Panc1 (cell line): ENCODE results near the gene FAM53B. TPM values are rescaled to one million over a fixed set of nuclear protein-coding genes. Genes with fewer than 3 reads are reported as not detected.

Experiments
- ATAC-seq: fragments of 200-7000 bp; cut with Tn5 transposase; 2 replicates; pipeline ENCODE4 v1.9.1; 2020; ENCODE audit warnings: mild to moderate bottlenecking, moderate library complexity
- BruUV-seq: library from RNA; stranded (reverse); fragments of 400-500 nt; replicated peaks from 2 replicates; lab custom pipeline; 2021; lab: Mats Ljungman, UMichigan
- CTCF ChIA-PET: fragments of 300-600 bp; sonication (Branson Sonifier 250); formaldehyde crosslinking; loops from one replicate; lab custom pipeline; 2022; ENCODE audit warnings: antibody characterized with exemption; lab: Charles Lee
- POLR2A ChIA-PET: fragments of 300-600 bp; sonication (Branson Sonifier 250); formaldehyde crosslinking; loops from one replicate; lab custom pipeline; 2022; ENCODE audit warnings: antibody characterized with exemption; lab: Charles Lee
- DNase-seq: peaks from one replicate; pipeline ENCODE4 v3.0.0-alpha.2; 2010; ENCODE audit warnings: low read depth, low spot score
- H3K27ac ChIP-seq: 2 replicates; pipeline ENCODE4 v1.5.1; 2011; ENCODE audit warnings: mild to moderate bottlenecking, low read length, inconsistent platforms
- H3K27me3 ChIP-seq: fragments of 200-500 bp; sonication (Bioruptor generic); 2 replicates; pipeline ENCODE4 v1.6.0; 2014; ENCODE audit warnings: low read length, inconsistent platforms; ENCODE audit not compliant: control insufficient read depth, insufficient read depth
- H3K36me3 ChIP-seq: fragments of 200-500 bp; sonication (Bioruptor generic); 2 replicates; pipeline ENCODE4 v1.5.1; 2014; ENCODE audit warnings: inconsistent platforms, mild to moderate bottlenecking, low read length, moderate library complexity; ENCODE audit not compliant: control insufficient read depth, insufficient read depth
- H3K4me1 ChIP-seq: 2 replicates; pipeline ENCODE4 v1.5.1; 2011; ENCODE audit warnings: inconsistent platforms, mild to moderate bottlenecking, low read length, moderate library complexity; ENCODE audit not compliant: control insufficient read depth, insufficient read depth
- H3K4me3 ChIP-seq, 2 experiments: 2 replicates each; pipeline ENCODE4 v1.5.1; 2011 to 2012; ENCODE audit warnings: low read depth in 2 of 2, low read length in 2 of 2, mild to moderate bottlenecking in 2 of 2, inconsistent platforms in 1 of 2, moderate library complexity in 1 of 2
- H3K9me3 ChIP-seq: fragments of 200-500 bp; sonication (Bioruptor generic); 2 replicates; pipeline ENCODE4 v1.5.1; 2014; ENCODE audit warnings: low read depth, mild to moderate bottlenecking, inconsistent platforms, low read length, moderate library complexity; ENCODE audit not compliant: control insufficient read depth, insufficient read depth
- CTCF ChIP-seq: fragments of 450-650 bp; IDR thresholded peaks from 2 replicates; pipeline ENCODE4 v1.5.1; 2017; ENCODE audit warnings: mild to moderate bottlenecking
- POLR2AphosphoS5 ChIP-seq: IDR thresholded peaks from 2 replicates; pipeline ENCODE4 v1.6.1; 2012; ENCODE audit warnings: mild to moderate bottlenecking, low read depth, low read length, moderate library complexity
- REST ChIP-seq, 2 experiments: IDR thresholded peaks; 2 replicates each; pipeline ENCODE4 v1.6.1; 2011 to 2012; ENCODE audit warnings: low read depth in 2 of 2, control low read depth in 1 of 2, low read length in 1 of 2, mild to moderate bottlenecking in 1 of 2, moderate library complexity in 1 of 2; ENCODE audit not compliant: insufficient read depth in 1 of 2
- SIN3A ChIP-seq: IDR thresholded peaks from 2 replicates; pipeline ENCODE4 v1.6.1; 2012; ENCODE audit warnings: low read depth, mild to moderate bottlenecking, low read length, moderate library complexity, borderline replicate concordance; ENCODE audit not compliant: insufficient read depth
- TCF7L2 ChIP-seq: IDR thresholded peaks from 2 replicates; pipeline ENCODE4 v1.6.1; 2011; ENCODE audit warnings: mild to moderate bottlenecking, low read depth, low read length, inconsistent platforms
- in situ Hi-C: cut with HindIII; loops from 2 replicates; pipeline ENCODE4 v1.10.0; 2016; ENCODE audit warnings: low sequenced_read_pairs, low pct_unique_long_range_greater_than_20kb
- intact Hi-C: fragments of 100-400 bp; cut with micrococcal nuclease; formaldehyde crosslinking; loops from one replicate; pipeline ENCODE4 v1.10.0; 2022; ENCODE audit not compliant: unreplicated experiment
- total RNA-seq: library from RNA; stranded (reverse); gene quantifications from one replicate; pipeline ENCODE4 v1.2.1, GENCODE V29; 2021; ENCODE audit not compliant: unreplicated experiment

Gene FAM53B
- total RNA-seq, 1 experiment from 2014 or later = 42.5 TPM

GRCh38 chr10:124632566-124632965, 111.6 kb downstream of the FAM53B start:
- Histone ChIP-seq H3K36me3 (no peaks in the 10 kb centered on the region), H3K9me3 (no peaks in the 10 kb centered on the region), H3K4me3 (no peak overlapping the region), H3K4me1 (peaks cover 2% of the 10 kb centered on the region), H3K27me3 (no peaks in the 10 kb centered on the region), H3K27ac (no peak overlapping the region)
- ChIA-PET POLR2A (no interaction called here), CTCF (interaction anchor here (0.6 kb wide), 1 partner anchor 109 kb away, joined by 3 read pairs; no protein-coding TSS in a partner anchor)
- no peak for TF ChIP-seq SIN3A
- no peak for TF ChIP-seq POLR2AphosphoS5
- no peak for TF ChIP-seq TCF7L2
- TF ChIP-seq REST (IDR thresholded peaks at IDR 0.05; ENCODE audit: insufficient read depth in 1 of 2, low read depth in 2 of 2, low read length in 1 of 2) = no peak
- no peak for TF ChIP-seq CTCF
- no TSS peak for BruUV-seq
- ATAC-seq (no peak), DNase-seq (no peak)
- in situ Hi-C loops (no loop called here), intact Hi-C loops (no loop called here)

- DNase-seq (no peak), ATAC-seq (peak; percentile 41; the same call in 1 of the 2 replicates)
- no TSS peak for BruUV-seq
- Histone ChIP-seq H3K27me3 (no peaks in the 10 kb centered on the region), H3K4me1 (peaks cover 5% of the 10 kb centered on the region), H3K36me3 (no peaks in the 10 kb centered on the region), H3K9me3 (no peaks in the 10 kb centered on the region), H3K4me3 (no peak overlapping the region), H3K27ac (no peak overlapping the region)
- TF ChIP-seq POLR2AphosphoS5 = no peak
- TF ChIP-seq SIN3A = no peak
- no peak for TF ChIP-seq TCF7L2
- no peak for TF ChIP-seq REST (IDR thresholded peaks at IDR 0.05; ENCODE audit: insufficient read depth in 1 of 2, low read depth in 2 of 2, low read length in 1 of 2)
- TF ChIP-seq CTCF = no peak
- intact Hi-C loops = no loop called here
- POLR2A ChIA-PET = no interaction called here
- in situ Hi-C loops = no loop called here
- CTCF ChIA-PET = interaction anchor here (0.6 kb wide), 1 partner anchor 110 kb away, joined by 3 read pairs; no protein-coding TSS in a partner anchor
Observed at GRCh38 chr10:124632064-124632531, 112.1 kb downstream of the FAM53B start.
